Skeletal muscle tissue (tissue), 4 donors: Measurements from ENCODE around the gene RPUSD1. TPM values are rescaled to one million over a fixed set of nuclear protein-coding genes. Genes with fewer than 3 reads are reported as not detected.

Experiments used
- H3K27ac ChIP-seq: one replicate; pipeline ENCODE4 v1.7.0; 2013; ENCODE audit warnings: mild to moderate bottlenecking, low read depth, low read length, inconsistent platforms
- H3K27me3 ChIP-seq, 3 donors: one replicate each; pipeline ENCODE4 v1.7.0; 2013; ENCODE audit warnings: low read length in 3 of 3; ENCODE audit not compliant: control insufficient read depth in 3 of 3, insufficient read depth in 3 of 3
- H3K36me3 ChIP-seq, 3 donors: one replicate each; pipeline ENCODE4 v1.7.0; 2013; ENCODE audit warnings: low read length in 3 of 3; ENCODE audit not compliant: control insufficient read depth in 3 of 3, insufficient read depth in 3 of 3
- H3K4me1 ChIP-seq, 3 donors: one replicate each; pipeline ENCODE4 v1.7.0; 2013; ENCODE audit warnings: low read length in 3 of 3, mild to moderate bottlenecking in 3 of 3; ENCODE audit not compliant: control insufficient read depth in 3 of 3, insufficient read depth in 3 of 3
- H3K4me3 ChIP-seq, 3 donors: one replicate each; pipeline ENCODE4 v1.7.0; 2013; ENCODE audit warnings: low read length in 3 of 3
- H3K9ac ChIP-seq, 3 donors: one replicate each; pipeline ENCODE4 v1.7.0; 2013; ENCODE audit warnings: low read length in 3 of 3, mild to moderate bottlenecking in 3 of 3, moderate library complexity in 2 of 3, low read depth in 1 of 3
- H3K9me3 ChIP-seq, 3 donors: one replicate each; pipeline ENCODE4 v1.7.0; 2013; ENCODE audit warnings: low read length in 3 of 3; ENCODE audit not compliant: control insufficient read depth in 3 of 3
- total RNA-seq: library from RNA; depleted of rRNA; stranded (reverse); fragments of >200 nt; gene quantifications from one replicate; pipeline ENCODE4 v1.2.3, GENCODE V29; 2014
- donor health status: Osteomylitis.

The RPUSD1 gene
- total RNA-seq, 1 donor from 2014 or later = 8.9 TPM

DNA sequence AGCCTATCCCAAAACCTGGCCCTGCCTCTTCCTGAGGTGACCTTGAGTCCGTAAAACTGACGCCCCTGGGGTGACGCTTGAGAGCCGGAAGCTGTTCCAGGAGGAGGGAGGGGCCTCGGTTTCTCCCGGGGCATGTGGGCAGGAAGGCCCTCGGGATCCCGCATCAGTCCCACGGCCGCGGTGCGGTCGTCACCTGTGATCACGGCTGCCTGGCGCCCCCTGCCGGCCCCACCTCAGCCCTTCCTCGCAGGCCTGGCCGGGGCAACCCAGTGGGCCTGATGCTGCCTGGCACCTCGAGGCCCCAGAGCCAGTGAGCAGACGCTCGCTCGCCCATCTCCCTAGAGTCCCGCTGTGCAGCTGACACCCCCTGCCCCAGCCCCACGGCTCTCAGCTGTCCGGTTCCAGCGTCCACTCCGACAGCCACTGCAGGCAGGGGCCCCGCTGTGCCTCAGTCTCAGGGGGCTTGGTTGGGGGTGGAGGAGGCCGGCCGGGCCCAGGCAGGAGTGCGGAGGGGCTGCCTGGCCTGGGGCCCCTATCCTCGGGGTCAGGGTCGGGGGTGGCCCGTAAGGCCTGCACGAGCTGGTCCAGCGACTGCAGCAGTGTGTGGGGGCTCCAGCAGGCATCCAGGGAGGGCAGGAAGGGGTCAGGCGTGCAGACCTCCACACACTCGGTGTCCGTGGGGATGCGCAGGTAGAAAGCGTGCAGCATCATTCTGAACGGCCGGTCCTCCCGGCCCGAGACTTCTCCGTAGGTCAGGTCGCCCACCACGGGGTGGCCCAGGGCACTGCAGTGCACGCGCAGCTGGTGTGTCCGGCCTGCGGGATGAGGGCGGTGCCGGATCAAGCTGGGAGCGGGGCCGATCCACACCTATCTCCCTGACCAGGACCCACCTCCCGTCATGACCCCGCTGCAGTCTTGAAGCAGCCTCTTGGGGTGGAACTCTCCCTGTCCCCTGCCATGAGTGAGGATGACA lies 2.3 kb downstream of the RPUSD1 start:
- peaks cover 13 to 24% (median 17%) of the 10 kb centered on the region in 3 donors for H3K4me1 ChIP-seq
- no peak overlapping the region for H3K4me3 ChIP-seq
- H3K36me3 ChIP-seq = peaks cover 5 to 6% (median 6%) of the 10 kb centered on the region in 3 donors
- H3K9me3 ChIP-seq = no peaks in the 10 kb centered on the region
- no peak overlapping the region for H3K9ac ChIP-seq
- H3K27me3 ChIP-seq = peaks cover 30 to 36% (median 32%) of the 10 kb centered on the region in 3 donors
- H3K27ac ChIP-seq = no peak overlapping the region

GRCh38 chr16:784431-784830 lies 3.8 kb downstream of the RPUSD1 start:
- peaks cover 5 to 6% (median 6%) of the 10 kb centered on the region in 3 donors for H3K36me3 ChIP-seq
- peaks cover 13 to 22% (median 17%) of the 10 kb centered on the region in 3 donors for H3K4me1 ChIP-seq
- no peak overlapping the region for H3K9ac ChIP-seq
- no peak overlapping the region for H3K27ac ChIP-seq
- no peak overlapping the region for H3K4me3 ChIP-seq
- H3K27me3 ChIP-seq = peaks cover 42 to 50% (median 45%) of the 10 kb centered on the region in 3 donors
- H3K9me3 ChIP-seq = no peaks in the 10 kb centered on the region

DNA sequence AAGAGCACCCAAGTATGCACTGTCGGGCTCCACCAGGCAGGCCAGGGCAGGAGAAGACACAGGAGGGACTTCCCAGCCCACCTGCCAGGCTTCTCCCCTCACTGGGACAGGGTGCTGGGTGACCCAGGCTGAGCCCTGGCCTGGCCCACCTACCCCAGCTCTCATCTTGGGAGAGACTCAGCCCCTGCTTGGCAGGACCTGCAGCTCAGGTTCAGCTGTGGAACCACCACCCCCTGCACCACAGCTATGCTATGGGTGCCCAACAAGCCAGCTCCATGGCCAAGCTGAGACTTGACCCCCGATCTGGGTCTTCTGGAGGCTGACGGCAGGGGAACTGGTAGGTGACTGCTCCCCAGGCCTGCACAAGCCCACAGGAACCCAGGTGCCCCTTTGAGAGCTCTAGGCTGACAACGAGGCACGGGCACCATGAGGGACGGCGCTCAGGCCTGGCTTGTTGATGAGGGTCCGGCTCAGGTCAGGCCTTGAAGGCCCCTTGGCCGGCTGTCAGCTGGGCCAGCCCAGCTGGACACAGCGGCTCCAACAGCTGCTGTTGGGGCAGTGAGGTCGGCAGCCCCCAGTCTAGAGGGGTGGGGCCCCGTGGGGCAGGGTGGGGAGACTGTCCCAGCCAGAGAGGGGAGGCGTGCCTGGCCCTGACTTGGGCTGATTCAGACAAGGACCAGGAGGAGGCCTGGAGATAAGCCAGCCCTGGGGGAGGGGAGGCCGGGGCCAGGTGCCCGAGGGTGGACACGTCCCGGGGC lies 4.6 kb downstream of the RPUSD1 start:
- Histone ChIP-seq H3K4me1 (peaks cover 8 to 14% (median 11%) of the 10 kb centered on the region in 3 donors), H3K9me3 (no peaks in the 10 kb centered on the region), H3K4me3 (no peak overlapping the region), H3K27ac (no peak overlapping the region), H3K36me3 (peaks cover 5 to 6% (median 6%) of the 10 kb centered on the region in 3 donors), H3K27me3 (peaks cover 49 to 58% (median 53%) of the 10 kb centered on the region in 3 donors), H3K9ac (no peak overlapping the region)

DNA sequence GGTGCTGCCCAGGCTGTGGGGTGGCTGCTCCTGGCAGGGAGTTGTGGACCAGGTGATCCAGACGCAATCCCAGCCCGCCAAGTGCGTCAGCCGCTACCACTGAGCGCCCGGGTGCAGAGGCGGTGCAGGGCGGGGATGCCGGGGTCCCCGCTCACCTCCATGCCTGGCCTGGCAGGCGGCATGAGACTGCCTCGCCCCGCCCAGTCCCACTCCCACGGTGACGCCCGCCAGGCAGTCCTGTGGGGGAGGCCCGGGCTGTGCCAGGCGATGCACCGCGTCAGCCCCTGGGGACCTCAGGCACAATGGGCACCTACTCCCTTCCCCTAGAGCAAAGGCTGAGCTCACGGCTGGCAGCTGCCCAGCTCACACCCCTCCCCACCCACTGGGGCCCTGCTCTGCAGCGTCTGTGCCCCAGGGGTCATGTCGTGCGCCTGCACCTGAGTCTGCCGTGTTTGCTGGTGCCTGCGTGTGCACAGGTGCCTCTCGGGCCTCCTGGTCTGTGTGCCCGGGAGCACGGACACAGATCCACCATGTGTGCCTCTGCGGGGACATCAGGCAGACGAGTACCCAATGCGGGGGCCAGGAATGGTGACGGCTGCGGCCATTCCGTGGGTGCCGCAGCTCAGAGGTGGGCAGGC lies 5.3 kb downstream of the RPUSD1 start:
- Histone ChIP-seq H3K27ac (no peak overlapping the region), H3K27me3 (peaks cover 55 to 65% (median 59%) of the 10 kb centered on the region in 3 donors), H3K4me3 (no peak overlapping the region), H3K36me3 (peaks cover 5 to 6% (median 6%) of the 10 kb centered on the region in 3 donors), H3K9me3 (no peaks in the 10 kb centered on the region), H3K4me1 (peaks cover 8 to 13% (median 11%) of the 10 kb centered on the region in 3 donors), H3K9ac (no peak overlapping the region)

GRCh38 chr16:782258-782657 lies 5.9 kb downstream of the RPUSD1 start:
- H3K4me1 ChIP-seq = peaks cover 2 to 6% (median 6%) of the 10 kb centered on the region in 3 donors
- H3K9me3 ChIP-seq = no peaks in the 10 kb centered on the region
- peaks cover 58 to 66% (median 59%) of the 10 kb centered on the region in 3 donors for H3K27me3 ChIP-seq

DNA sequence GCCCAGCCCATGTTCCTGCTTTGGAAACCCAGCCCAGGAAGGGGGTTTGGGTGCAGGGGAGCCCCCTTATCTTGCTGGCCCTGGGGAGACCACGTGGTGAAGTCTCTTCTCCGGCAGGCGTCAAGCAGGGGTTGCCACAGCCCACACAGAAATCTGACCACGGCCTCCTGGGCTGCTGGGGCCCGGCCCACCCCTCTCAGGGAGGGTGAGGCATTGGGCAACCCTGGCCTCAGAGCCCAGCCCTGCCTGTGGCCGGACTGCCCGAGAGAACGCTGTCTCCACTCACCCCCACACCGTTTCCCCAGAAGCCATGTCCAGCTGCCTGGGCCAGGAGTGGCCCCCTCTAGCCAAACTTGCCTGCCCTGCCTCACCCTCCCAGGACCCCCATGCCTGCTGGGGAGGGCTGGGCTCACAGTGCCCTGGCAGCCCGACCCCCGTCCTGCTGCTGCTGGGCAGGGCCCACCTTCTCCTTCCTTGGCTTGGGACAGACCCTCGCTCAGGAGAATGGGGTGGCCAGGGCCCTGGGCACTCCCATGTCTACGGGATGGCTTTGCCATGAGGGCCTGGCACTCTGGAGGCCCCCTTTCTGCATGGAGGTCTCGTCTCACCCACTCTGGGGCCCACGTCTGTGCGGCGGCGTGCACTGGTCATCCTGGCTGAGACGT lies 6.7 kb downstream of the RPUSD1 start:
- H3K4me3 ChIP-seq = no peak overlapping the region
- H3K4me1 ChIP-seq = peaks cover 0 to 2% (median 2%) of the 10 kb centered on the region in 3 donors
- H3K36me3 ChIP-seq = peaks cover 1 to 4% (median 4%) of the 10 kb centered on the region in 3 donors
- no peak overlapping the region for H3K27ac ChIP-seq
- no peaks in the 10 kb centered on the region for H3K9me3 ChIP-seq
- H3K9ac ChIP-seq = no peak overlapping the region
- H3K27me3 ChIP-seq = peaks cover 58 to 66% (median 59%) of the 10 kb centered on the region in 3 donors

More at GRCh38 chr16:782258-782657, 5.9 kb downstream of the RPUSD1 start:
- Histone ChIP-seq H3K4me3 (no peak overlapping the region), H3K9ac (no peak overlapping the region), H3K27ac (no peak overlapping the region), H3K36me3 (peaks cover 5 to 6% (median 6%) of the 10 kb centered on the region in 3 donors)

DNA sequence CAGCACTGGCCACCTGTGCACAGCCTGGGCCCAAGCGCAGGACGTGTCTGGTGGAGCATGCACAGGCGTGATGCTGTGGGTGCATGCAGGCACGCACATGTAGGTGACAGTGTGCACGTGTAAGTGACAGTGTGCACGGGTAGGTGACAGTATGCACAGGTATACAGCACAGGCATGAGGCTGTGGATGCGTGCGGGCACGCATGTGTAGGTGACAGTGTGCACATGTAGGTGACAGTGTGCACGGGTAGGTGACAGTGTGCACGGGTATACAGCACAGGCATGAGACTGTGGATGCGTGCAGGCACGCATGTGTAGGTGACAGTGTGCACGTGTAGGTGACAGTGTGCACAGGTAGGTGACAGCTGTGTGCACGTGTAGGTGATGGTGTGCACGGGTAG lies 7.9 kb downstream of the RPUSD1 start:
- H3K27ac ChIP-seq = no peak overlapping the region
- peaks cover 59 to 66% (median 62%) of the 10 kb centered on the region in 3 donors for H3K27me3 ChIP-seq
- peaks cover 0 to 2% (median 2%) of the 10 kb centered on the region in 3 donors for H3K4me1 ChIP-seq
- H3K36me3 ChIP-seq = no peaks in the 10 kb centered on the region
- no peak overlapping the region for H3K9ac ChIP-seq
- no peak overlapping the region for H3K4me3 ChIP-seq
- H3K9me3 ChIP-seq = no peaks in the 10 kb centered on the region

GRCh38 chr16:779561-779960 lies 8.6 kb downstream of the RPUSD1 start:
- Histone ChIP-seq H3K27me3 (peaks cover 59 to 66% (median 62%) of the 10 kb centered on the region in 3 donors), H3K36me3 (no peaks in the 10 kb centered on the region), H3K9ac (no peak overlapping the region), H3K4me3 (no peak overlapping the region), H3K27ac (no peak overlapping the region), H3K9me3 (no peaks in the 10 kb centered on the region), H3K4me1 (peaks cover 0 to 2% (median 2%) of the 10 kb centered on the region in 3 donors)

DNA sequence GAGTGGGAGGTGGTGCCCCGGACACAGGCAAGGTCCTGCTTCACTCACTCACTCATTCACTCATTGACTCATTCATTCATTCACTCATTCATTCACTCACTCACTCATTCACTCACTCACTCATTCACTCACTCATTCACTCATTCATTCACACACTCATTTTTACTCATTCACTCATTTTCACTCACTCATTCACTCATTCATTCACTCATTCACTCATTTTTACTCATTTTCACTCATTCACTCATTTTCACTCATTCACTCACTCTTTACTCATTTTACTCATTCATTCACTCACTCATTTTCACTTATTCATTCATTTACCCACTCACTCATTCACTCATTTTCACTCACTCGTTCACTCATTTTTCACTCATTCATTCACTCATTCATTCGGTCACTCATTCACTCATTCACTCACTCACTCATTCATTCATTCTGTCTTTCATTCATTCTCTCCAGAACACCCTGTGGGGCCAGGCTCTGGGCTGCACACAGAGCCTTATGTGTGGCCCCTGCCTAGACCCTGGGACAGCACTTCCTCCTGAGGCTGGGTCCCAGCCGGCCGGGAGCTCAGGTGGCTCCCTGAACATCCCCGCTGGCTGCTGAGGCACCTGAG lies 9.2 kb downstream of the RPUSD1 start:
- no peaks in the 10 kb centered on the region for H3K36me3 ChIP-seq
- H3K27me3 ChIP-seq = peaks cover 59 to 62% (median 61%) of the 10 kb centered on the region in 3 donors

More for the DNA sequence above, 9.2 kb downstream of the RPUSD1 start:
- Histone ChIP-seq H3K9ac (no peak overlapping the region), H3K4me1 (peaks cover 0 to 2% (median 2%) of the 10 kb centered on the region in 3 donors), H3K9me3 (no peaks in the 10 kb centered on the region), H3K27ac (no peak overlapping the region), H3K4me3 (no peak overlapping the region)
